GM12865 (cell line): Measurements from ENCODE around the gene NEUROD4.
A peak's percentile ranks its signal among the peaks of the same experiment; 100 is the strongest.

Experiments
- DNase-seq: peaks from one replicate; pipeline ENCODE4 v3.0.0; 2010; ENCODE audit warnings: low read depth
- H3K4me3 ChIP-seq: 2 replicates; pipeline ENCODE4 v1.5.1; 2011; ENCODE audit warnings: mild to moderate bottlenecking, low read depth, low read length, control low read depth
- TF ChIP-seq, protein P1 (sequence below): IDR thresholded peaks from 2 replicates; pipeline ENCODE4 v1.5.1; 2011; ENCODE audit warnings: low read length, control low read depth, low read depth, inconsistent platforms; ENCODE audit not compliant: insufficient read depth; ENCODE audit errors: missing control alignments

Gene NEUROD4

DNA sequence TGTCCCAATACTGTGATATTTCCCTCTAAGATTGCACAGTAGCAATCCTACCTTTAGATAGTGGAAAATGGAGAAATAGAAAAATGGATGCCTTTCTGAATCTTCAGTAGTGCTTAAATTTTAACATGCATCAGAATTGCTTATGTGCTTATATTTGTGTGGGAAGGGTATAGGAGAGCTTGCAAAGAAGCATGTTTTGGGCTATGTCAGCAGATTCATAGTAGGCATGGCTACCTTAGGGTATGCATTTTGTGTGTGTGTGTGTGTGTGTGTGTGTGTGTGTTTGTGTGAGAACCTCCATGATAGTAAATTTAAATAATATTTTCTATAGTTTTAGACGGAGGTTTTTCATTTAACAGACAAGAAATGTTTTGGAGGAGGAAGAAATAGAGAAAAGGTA lies 38.3 kb downstream of the NEUROD4 start:
- DNase-seq: no peak

DNA sequence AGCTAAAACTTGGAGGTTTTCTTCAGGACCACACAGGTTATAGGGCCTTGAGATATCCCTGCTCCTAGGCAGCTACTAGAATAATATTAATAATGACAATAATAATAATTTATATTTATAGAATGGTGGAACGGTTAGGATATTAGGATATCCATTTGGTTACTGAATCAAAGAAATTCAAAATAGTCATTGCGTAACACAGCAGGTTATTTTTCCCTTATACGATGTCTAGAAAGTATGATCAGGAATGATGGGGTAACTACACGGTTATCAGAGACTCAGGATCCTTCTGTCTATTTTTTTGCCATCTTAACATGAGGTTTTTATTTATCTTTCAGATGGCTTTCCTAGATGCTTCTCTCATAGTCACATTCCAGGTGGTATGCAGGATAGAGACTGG lies 39.0 kb downstream of the NEUROD4 start:
- TF ChIP-seq, protein P1, sequence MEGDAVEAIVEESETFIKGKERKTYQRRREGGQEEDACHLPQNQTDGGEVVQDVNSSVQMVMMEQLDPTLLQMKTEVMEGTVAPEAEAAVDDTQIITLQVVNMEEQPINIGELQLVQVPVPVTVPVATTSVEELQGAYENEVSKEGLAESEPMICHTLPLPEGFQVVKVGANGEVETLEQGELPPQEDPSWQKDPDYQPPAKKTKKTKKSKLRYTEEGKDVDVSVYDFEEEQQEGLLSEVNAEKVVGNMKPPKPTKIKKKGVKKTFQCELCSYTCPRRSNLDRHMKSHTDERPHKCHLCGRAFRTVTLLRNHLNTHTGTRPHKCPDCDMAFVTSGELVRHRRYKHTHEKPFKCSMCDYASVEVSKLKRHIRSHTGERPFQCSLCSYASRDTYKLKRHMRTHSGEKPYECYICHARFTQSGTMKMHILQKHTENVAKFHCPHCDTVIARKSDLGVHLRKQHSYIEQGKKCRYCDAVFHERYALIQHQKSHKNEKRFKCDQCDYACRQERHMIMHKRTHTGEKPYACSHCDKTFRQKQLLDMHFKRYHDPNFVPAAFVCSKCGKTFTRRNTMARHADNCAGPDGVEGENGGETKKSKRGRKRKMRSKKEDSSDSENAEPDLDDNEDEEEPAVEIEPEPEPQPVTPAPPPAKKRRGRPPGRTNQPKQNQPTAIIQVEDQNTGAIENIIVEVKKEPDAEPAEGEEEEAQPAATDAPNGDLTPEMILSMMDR: no peak
- DNase-seq: no peak
- H3K4me3 ChIP-seq: no peak overlapping the region

More for the DNA sequence above, 38.3 kb downstream of the NEUROD4 start:
- no peak overlapping the region for H3K4me3 ChIP-seq
- TF ChIP-seq, protein P1: no peak

DNA sequence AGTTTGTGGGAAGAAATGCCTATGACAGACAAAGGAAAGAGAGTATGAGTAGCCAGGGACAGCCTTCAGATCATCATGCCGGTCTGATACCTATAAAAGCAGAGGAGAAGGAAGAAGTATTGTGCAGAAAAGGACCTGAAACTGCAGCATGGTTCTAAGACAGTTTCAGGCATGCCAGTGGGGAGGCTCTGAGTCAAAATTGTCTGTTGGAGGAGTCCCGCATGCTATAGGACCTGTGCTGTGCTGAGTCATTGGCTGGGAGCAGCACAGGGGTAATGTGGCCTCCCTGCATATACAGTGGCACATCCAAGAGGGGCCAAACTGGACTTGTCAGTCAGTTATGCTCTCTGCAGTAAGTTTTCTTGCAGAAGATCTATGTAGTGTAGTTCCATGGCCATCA lies 40.7 kb downstream of the NEUROD4 start:
- DNase-seq: peak; percentile 82
- TF ChIP-seq, protein P1: no peak

DNA sequence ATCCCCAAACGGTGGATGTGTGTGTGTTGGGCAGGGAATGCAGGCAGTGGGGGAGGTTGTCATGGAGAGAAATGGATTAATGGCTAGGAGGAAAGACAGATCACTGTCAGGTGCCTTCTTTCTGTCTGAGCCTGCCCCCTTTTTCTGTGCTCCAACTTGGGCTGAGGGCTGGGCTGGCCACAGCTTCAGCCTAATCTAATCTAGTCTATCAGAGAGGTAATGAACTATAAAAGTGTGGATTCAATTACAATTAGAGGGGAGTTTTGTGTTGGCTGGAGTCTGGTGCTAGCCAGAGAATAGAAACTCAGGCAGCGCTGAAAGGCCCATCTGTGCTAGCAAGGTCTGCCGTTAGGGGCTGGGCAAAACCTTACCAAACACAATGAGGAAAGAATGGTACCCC lies 41.2 kb downstream of the NEUROD4 start:
- DNase-seq: no peak
- H3K4me3 ChIP-seq: no peak overlapping the region

More for the DNA sequence above, 40.7 kb downstream of the NEUROD4 start:
- H3K4me3 ChIP-seq: no peak overlapping the region

DNA sequence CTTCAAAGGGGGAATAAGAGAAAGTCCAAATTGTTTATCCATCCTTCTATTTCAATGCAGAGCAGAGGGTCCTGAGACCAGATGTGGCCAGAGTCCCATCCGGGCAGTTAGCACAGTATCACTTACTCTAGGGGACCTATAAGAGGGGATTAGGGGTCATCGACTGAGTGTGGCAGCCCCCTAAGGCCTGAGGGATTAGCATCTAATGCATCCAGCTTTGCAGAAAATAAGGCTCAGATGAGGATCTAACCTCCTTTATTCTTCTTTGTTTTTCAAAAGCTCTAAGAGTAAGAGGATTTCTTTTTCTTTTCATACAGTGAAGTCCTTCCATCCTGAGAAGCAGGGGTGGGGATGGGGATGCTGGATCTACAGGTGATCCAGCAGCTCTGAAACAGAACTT lies 43.5 kb downstream of the NEUROD4 start:
- H3K4me3 ChIP-seq: no peak overlapping the region
- TF ChIP-seq, protein P1: no peak
- DNase-seq: no peak

More for the DNA sequence above, 41.2 kb downstream of the NEUROD4 start:
- TF ChIP-seq, protein P1: no peak

DNA sequence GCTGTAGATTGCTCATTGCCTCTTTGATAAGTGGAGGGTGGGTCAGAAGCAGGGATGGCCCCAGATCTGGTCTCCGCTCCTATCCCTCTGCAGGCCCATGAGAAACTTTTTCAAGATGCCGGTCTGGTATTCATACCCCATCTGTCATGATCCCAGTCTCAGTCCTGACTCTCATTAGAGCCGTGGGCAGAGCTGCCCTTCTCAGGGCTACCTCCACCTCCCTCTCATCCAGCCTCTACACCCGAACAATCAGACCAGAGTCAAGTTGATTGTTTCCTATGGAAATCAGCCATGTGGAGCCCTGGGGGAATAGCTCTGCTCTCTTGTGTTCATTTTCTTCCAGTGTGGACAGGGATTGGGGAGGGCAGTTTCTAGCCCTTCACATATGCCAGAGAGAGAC lies 45.8 kb downstream of the NEUROD4 start:
- TF ChIP-seq, protein P1: no peak
- H3K4me3 ChIP-seq: no peak overlapping the region
- DNase-seq: no peak

DNA sequence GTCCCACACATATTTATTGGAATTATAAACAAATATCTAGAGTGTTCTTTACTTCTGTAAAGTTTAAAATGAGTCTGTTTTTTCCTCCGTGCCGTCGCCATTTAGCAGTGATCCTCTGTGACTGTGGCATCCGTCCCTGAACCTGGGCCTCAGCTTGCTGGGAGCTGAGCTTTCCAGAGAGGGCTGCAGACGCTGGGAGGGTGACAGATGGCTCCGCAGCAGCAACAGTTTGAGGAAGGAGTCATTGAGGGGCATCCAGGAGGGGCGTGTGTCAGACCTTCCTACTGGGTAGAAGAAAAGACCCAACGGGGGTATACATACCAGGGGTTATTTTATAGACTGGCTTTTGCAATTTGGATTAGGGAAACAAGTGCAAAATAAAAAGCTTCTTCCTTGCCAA lies 47.9 kb downstream of the NEUROD4 start:
- no peak overlapping the region for H3K4me3 ChIP-seq

More for the DNA sequence above, 47.9 kb downstream of the NEUROD4 start:
- no peak for DNase-seq
- TF ChIP-seq, protein P1: no peak
